Panc1 (cell line): Measurements from ENCODE around the gene ZNF329.

Source experiments
- POLR2AphosphoS5 ChIP-seq: IDR thresholded peaks from 2 replicates; pipeline ENCODE4 v1.6.1; 2012; ENCODE audit warnings: mild to moderate bottlenecking, low read depth, low read length, moderate library complexity
- TF ChIP-seq, protein P1 (sequence below): fragments of 450-650 bp; IDR thresholded peaks from 2 replicates; pipeline ENCODE4 v1.5.1; 2017; ENCODE audit warnings: mild to moderate bottlenecking

DNA sequence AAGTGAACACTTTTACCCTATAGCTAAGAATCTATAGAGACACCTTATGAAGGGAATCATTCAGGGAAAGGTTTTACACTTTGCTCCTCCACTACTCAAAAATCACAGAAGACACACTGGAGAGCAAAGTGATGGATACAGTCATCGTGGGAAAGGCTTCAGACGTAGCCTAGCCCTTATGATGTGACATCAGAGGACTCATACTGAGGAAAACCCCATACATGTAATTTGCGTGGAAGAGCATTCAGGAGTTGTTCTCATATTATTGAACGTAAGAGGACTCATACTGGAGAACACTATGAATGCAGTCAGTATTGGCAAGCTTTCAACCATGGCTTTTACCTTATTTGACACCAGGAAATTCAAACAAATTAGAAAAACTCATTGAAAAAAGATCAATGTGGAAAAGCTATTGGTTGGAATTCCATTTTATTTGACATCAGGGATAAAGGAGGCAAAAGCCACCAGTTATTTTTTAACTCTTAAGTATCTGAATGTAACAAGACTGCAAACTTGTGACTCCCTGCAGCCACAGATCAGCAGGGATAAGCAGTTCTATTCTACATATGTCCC, 16.2 kb upstream of the ZNF329 start:
- no peak for TF ChIP-seq POLR2AphosphoS5
- TF ChIP-seq, protein P1, sequence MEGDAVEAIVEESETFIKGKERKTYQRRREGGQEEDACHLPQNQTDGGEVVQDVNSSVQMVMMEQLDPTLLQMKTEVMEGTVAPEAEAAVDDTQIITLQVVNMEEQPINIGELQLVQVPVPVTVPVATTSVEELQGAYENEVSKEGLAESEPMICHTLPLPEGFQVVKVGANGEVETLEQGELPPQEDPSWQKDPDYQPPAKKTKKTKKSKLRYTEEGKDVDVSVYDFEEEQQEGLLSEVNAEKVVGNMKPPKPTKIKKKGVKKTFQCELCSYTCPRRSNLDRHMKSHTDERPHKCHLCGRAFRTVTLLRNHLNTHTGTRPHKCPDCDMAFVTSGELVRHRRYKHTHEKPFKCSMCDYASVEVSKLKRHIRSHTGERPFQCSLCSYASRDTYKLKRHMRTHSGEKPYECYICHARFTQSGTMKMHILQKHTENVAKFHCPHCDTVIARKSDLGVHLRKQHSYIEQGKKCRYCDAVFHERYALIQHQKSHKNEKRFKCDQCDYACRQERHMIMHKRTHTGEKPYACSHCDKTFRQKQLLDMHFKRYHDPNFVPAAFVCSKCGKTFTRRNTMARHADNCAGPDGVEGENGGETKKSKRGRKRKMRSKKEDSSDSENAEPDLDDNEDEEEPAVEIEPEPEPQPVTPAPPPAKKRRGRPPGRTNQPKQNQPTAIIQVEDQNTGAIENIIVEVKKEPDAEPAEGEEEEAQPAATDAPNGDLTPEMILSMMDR: no peak
